Keratinocyte (primary cell): ENCODE results near the gene RAB1B. TPM values are rescaled to one million over a fixed set of nuclear protein-coding genes. Genes with fewer than 3 reads are reported as not detected.
"Not testable (repeated sequence)": the region's sequence is repeated elsewhere in the genome, so short reads cannot be mapped to it uniquely, and the experiment has no call there.

Experiments used
- DNase-seq: peaks from one replicate; pipeline ENCODE4 v3.0.0-alpha.2; 2011; ENCODE audit warnings: low read depth, missing footprints, low spot score
- FAIRE-seq: peaks from 2 replicates; lab custom pipeline; 2011; peaks lifted over from hg19 to GRCh38; lab: Jason Lieb, UNC
- H2AFZ ChIP-seq: 2 replicates; pipeline ENCODE4 v1.6.0; 2012; ENCODE audit warnings: low read length, control low read depth, inconsistent platforms; ENCODE audit not compliant: control insufficient read depth
- H3K27ac ChIP-seq: 2 replicates; pipeline ENCODE4 v1.5.1; 2011; ENCODE audit warnings: low read length; ENCODE audit not compliant: control insufficient read depth, insufficient read depth
- H3K27me3 ChIP-seq: 3 replicates; pipeline ENCODE4 v1.6.0; 2011; ENCODE audit warnings: low read length; ENCODE audit not compliant: control insufficient read depth, insufficient read depth; ENCODE audit errors: extremely low read depth
- H3K36me3 ChIP-seq, 2 experiments: 2 replicates in 1 of 2; 3 replicates in 1 of 2; pipeline ENCODE4 v1.5.1; 2011; ENCODE audit warnings: low read length in 2 of 2, mild to moderate bottlenecking in 1 of 2; ENCODE audit not compliant: control insufficient read depth in 2 of 2, insufficient read depth in 2 of 2; ENCODE audit errors: extremely low read depth in 1 of 2
- H3K4me1 ChIP-seq: 3 replicates; pipeline ENCODE4 v1.5.1; 2011; ENCODE audit warnings: low read length; ENCODE audit not compliant: control insufficient read depth, insufficient read depth; ENCODE audit errors: extremely low read depth
- H3K4me2 ChIP-seq: 3 replicates; pipeline ENCODE4 v1.6.0; 2011; ENCODE audit warnings: low read depth, low read length; ENCODE audit not compliant: control insufficient read depth, insufficient read depth; ENCODE audit errors: extremely low read depth
- H3K4me3 ChIP-seq, 3 experiments: fragments of 200-600 bp in 1 of 3; sonication (generic) in 1 of 3; 2 replicates in 2 of 3; 3 replicates in 1 of 3; pipeline ENCODE4 v1.5.1; 2011 to 2016; ENCODE audit warnings: low read length in 3 of 3, mild to moderate bottlenecking in 3 of 3, control low read depth in 2 of 3, inconsistent platforms in 1 of 3, low read depth in 1 of 3, mixed read lengths in 1 of 3, mixed run types in 1 of 3, moderate library complexity in 1 of 3; ENCODE audit not compliant: control insufficient read depth in 2 of 3, insufficient read depth in 2 of 3; ENCODE audit errors: extremely low read depth in 1 of 3
- H3K79me2 ChIP-seq: 2 replicates; pipeline ENCODE4 v1.6.0; 2012; ENCODE audit warnings: low read length; ENCODE audit not compliant: control insufficient read depth, insufficient read depth
- H3K9ac ChIP-seq: 3 replicates; pipeline ENCODE4 v1.6.0; 2011; ENCODE audit warnings: low read length; ENCODE audit not compliant: control insufficient read depth, insufficient read depth; ENCODE audit errors: extremely low read depth
- H3K9me1 ChIP-seq: 3 replicates; pipeline ENCODE4 v1.6.0; 2011; ENCODE audit warnings: low read length; ENCODE audit not compliant: control insufficient read depth, insufficient read depth; ENCODE audit errors: extremely low read depth
- H3K9me3 ChIP-seq: 2 replicates; pipeline ENCODE4 v1.5.1; 2012; ENCODE audit warnings: low read depth, low read length; ENCODE audit not compliant: control insufficient read depth
- H4K20me1 ChIP-seq: 3 replicates; pipeline ENCODE4 v1.6.0; 2011; ENCODE audit warnings: low read length; ENCODE audit not compliant: control insufficient read depth, insufficient read depth; ENCODE audit errors: extremely low read depth
- EZH2 ChIP-seq: IDR thresholded peaks from one replicate; pipeline ENCODE4 v1.6.1; 2012; ENCODE audit warnings: inconsistent platforms, mild to moderate bottlenecking, low read length, moderate library complexity
- dilution Hi-C: fragments of 300-500 bp; cut with MboI; formaldehyde crosslinking; loops from one replicate; pipeline ENCODE4 v1.7.0; 2020; ENCODE audit warnings: low sequenced_read_pairs; ENCODE audit not compliant: extremely low pct_ligation_motif_present
- polyA plus RNA-seq, 5 experiments: library from polyadenylated mRNA; depleted of rRNA in 3 of 5; stranded (reverse) in 3 of 5; stranded (forward) in 1 of 5; unstranded in 1 of 5; fragments of >200 nt; gene quantifications; 1 replicate in 1 of 5; 2 replicates in 3 of 5; 3 replicates in 1 of 5; pipeline versions ENCODE4 v1.2.1 to v1.2.3, GENCODE V29; 2011 to 2012; ENCODE audit warnings: missing spikeins in 2 of 5, low read depth in 1 of 5, low replicate concordance in 1 of 5
- TF ChIP-seq, protein P1 (sequence below), 3 experiments: IDR thresholded peaks in 1 of 3; conservative IDR thresholded peaks in 1 of 3; optimal IDR thresholded peaks in 1 of 3; 2 replicates in 2 of 3; 3 replicates in 1 of 3; pipeline versions ENCODE3 to v1.5.1; 2011; ENCODE audit warnings: low read length in 3 of 3, mild to moderate bottlenecking in 3 of 3, moderate library complexity in 2 of 3, control low read depth in 1 of 3, inconsistent platforms in 1 of 3; ENCODE audit not compliant: insufficient read depth in 2 of 3; ENCODE audit errors: extremely low read depth in 1 of 3

Gene RAB1B
- polyA plus RNA-seq, 1 donor (not counting 4 experiments of a cell fraction or from before 2014, with no cell fraction given), result 133 TPM

DNA sequence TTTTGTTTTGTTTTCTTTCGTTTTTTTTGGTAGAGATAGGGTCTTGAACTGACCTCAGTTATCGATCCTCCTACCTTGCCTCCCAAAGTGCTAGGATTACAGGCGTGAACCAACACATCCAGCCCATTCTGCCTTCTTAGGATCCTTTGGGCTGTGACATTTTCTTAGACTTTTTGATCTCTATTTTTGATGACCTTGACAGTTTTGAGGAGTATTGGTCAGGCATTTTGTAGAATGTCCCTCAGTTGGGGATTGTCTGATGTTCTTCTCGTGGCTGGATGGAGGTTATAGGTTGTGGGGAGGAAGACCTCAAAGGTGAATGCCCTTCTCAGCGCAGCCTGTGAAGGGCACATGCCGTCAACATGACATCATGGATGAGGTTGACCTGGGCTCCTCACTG, 19.5 kb upstream of the RAB1B start:
- FAIRE-seq, result no peak
- no peaks in the 10 kb centered on the region for H3K79me2 ChIP-seq
- no peak overlapping the region for H2AFZ ChIP-seq
- H3K9me1 ChIP-seq, result no peaks in the 10 kb centered on the region
- no peaks in the 10 kb centered on the region for H4K20me1 ChIP-seq
- no peak overlapping the region for H3K27ac ChIP-seq
- TF ChIP-seq, protein P1, sequence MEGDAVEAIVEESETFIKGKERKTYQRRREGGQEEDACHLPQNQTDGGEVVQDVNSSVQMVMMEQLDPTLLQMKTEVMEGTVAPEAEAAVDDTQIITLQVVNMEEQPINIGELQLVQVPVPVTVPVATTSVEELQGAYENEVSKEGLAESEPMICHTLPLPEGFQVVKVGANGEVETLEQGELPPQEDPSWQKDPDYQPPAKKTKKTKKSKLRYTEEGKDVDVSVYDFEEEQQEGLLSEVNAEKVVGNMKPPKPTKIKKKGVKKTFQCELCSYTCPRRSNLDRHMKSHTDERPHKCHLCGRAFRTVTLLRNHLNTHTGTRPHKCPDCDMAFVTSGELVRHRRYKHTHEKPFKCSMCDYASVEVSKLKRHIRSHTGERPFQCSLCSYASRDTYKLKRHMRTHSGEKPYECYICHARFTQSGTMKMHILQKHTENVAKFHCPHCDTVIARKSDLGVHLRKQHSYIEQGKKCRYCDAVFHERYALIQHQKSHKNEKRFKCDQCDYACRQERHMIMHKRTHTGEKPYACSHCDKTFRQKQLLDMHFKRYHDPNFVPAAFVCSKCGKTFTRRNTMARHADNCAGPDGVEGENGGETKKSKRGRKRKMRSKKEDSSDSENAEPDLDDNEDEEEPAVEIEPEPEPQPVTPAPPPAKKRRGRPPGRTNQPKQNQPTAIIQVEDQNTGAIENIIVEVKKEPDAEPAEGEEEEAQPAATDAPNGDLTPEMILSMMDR (optimal IDR thresholded peaks at IDR 0.05 in 1 of 3, IDR thresholded peaks at IDR 0.05 in 1 of 3, conservative IDR thresholded peaks at IDR 0.05 in 1 of 3; ENCODE audit: extremely low read depth in 1 of 3, insufficient read depth in 2 of 3, low read length in 3 of 3), result no peak
- TF ChIP-seq EZH2, result no peak
- DNase-seq, result no peak
- H3K9me3 ChIP-seq, result no peaks in the 10 kb centered on the region
- H3K36me3 ChIP-seq, result peaks cover 7 to 13% of the 10 kb centered on the region in 2 experiments
- H3K4me3 ChIP-seq, result no peak overlapping the region
- H3K9ac ChIP-seq, result no peak overlapping the region
- H3K4me1 ChIP-seq, result no peaks in the 10 kb centered on the region
- H3K27me3 ChIP-seq, result no peaks in the 10 kb centered on the region
- dilution Hi-C loops, result no loop called here
- no peak overlapping the region for H3K4me2 ChIP-seq

- Histone ChIP-seq H4K20me1 (no peaks in the 10 kb centered on the region), H3K4me1 (peaks cover 2% of the 10 kb centered on the region), H3K27ac (no peak overlapping the region), H3K4me2 (no peak overlapping the region), H2AFZ (no peak overlapping the region), H3K27me3 (no peaks in the 10 kb centered on the region), H3K36me3 (peaks cover 4 to 5% of the 10 kb centered on the region in 2 experiments), H3K79me2 (no peaks in the 10 kb centered on the region), H3K4me3 (no peak overlapping the region), H3K9me1 (no peaks in the 10 kb centered on the region), H3K9ac (no peak overlapping the region), H3K9me3 (no peaks in the 10 kb centered on the region)
- DNase-seq (no peak), FAIRE-seq (no peak)
- dilution Hi-C loops, result no loop called here
- TF ChIP-seq, protein P1 (optimal IDR thresholded peaks at IDR 0.05 in 1 of 3, IDR thresholded peaks at IDR 0.05 in 1 of 3, conservative IDR thresholded peaks at IDR 0.05 in 1 of 3; ENCODE audit: extremely low read depth in 1 of 3, insufficient read depth in 2 of 3, low read length in 3 of 3), result no peak
- no peak for TF ChIP-seq EZH2
Measured at GRCh38 chr11:66251809-66252208, 16.6 kb upstream of the RAB1B start.

DNA sequence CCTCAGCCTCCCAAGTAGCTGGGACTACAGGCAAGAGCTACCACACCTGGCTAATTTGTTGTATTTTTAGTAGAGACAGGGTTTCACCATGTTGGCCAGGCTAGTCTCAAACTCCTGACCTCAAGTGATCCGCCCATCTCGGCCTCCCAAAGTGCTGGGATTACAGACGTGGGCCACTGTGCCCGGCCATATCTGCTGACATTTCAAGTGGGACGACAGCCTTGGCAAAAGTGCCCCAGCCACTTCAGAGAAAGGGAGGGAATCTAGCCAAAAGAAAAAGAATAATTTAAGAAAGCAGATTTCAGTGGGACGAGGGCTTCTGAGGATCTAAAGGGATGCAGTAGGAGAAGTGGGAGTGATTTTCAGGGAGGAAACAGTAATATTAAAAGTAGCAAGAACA, 15.4 kb upstream of the RAB1B start:
- H3K4me2 ChIP-seq, H3K9ac ChIP-seq, H3K36me3 ChIP-seq, DNase-seq, H3K4me1 ChIP-seq, H3K9me1 ChIP-seq, H4K20me1 ChIP-seq, H3K4me3 ChIP-seq, FAIRE-seq, H3K27me3 ChIP-seq, H3K27ac ChIP-seq, H2AFZ ChIP-seq, H3K9me3 ChIP-seq, H3K79me2 ChIP-seq, dilution Hi-C loops: not testable (repeated sequence)
